Hepatocyte (in vitro differentiated cells): ENCODE results near the gene THAP3.
"Not testable (repeated sequence)": the region's sequence is repeated elsewhere in the genome, so short reads cannot be mapped to it uniquely, and the experiment has no call there.

ENCODE experiments used
- EZH2 ChIP-seq: fragments of 200-600 bp; sonication (generic); IDR thresholded peaks from 2 replicates; pipeline ENCODE4 v1.6.1; 2016; ENCODE audit warnings: antibody characterized with exemption, mild to moderate bottlenecking, borderline replicate concordance
- EZH2phosphoT487 ChIP-seq: fragments of 200-600 bp; sonication (generic); IDR thresholded peaks from one replicate; pipeline ENCODE4 v1.6.1; 2018; ENCODE audit warnings: antibody characterized with exemption, mild to moderate bottlenecking, low read depth, moderate library complexity; ENCODE audit not compliant: unreplicated experiment, severe bottlenecking
- TF ChIP-seq, protein P1 (sequence below): fragments of 200-600 bp; sonication (generic); IDR thresholded peaks from 2 replicates; pipeline ENCODE4 v1.5.1; 2016; ENCODE audit warnings: antibody characterized with exemption, mild to moderate bottlenecking; ENCODE audit not compliant: poor library complexity

GRCh38 chr1:6640867-6641266 is 16.2 kb downstream of the THAP3 start:
- TF ChIP-seq, protein P1, sequence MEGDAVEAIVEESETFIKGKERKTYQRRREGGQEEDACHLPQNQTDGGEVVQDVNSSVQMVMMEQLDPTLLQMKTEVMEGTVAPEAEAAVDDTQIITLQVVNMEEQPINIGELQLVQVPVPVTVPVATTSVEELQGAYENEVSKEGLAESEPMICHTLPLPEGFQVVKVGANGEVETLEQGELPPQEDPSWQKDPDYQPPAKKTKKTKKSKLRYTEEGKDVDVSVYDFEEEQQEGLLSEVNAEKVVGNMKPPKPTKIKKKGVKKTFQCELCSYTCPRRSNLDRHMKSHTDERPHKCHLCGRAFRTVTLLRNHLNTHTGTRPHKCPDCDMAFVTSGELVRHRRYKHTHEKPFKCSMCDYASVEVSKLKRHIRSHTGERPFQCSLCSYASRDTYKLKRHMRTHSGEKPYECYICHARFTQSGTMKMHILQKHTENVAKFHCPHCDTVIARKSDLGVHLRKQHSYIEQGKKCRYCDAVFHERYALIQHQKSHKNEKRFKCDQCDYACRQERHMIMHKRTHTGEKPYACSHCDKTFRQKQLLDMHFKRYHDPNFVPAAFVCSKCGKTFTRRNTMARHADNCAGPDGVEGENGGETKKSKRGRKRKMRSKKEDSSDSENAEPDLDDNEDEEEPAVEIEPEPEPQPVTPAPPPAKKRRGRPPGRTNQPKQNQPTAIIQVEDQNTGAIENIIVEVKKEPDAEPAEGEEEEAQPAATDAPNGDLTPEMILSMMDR = not testable (repeated sequence)
- TF ChIP-seq EZH2, EZH2phosphoT487: not testable (repeated sequence)
